Measurements from ENCODE around the gene MLKL. TPM values are rescaled to one million over a fixed set of nuclear protein-coding genes. Genes with fewer than 3 reads are reported as not detected.
A peak's percentile ranks its signal among the peaks of the same experiment; 100 is the strongest.

Gene MLKL
- total and polyA plus RNA-seq, 2 of the 13 experiments (the other 11 are each of a cell fraction or from before 2014, with no cell fraction given), result 6.4 to 10.7 TPM

DNA sequence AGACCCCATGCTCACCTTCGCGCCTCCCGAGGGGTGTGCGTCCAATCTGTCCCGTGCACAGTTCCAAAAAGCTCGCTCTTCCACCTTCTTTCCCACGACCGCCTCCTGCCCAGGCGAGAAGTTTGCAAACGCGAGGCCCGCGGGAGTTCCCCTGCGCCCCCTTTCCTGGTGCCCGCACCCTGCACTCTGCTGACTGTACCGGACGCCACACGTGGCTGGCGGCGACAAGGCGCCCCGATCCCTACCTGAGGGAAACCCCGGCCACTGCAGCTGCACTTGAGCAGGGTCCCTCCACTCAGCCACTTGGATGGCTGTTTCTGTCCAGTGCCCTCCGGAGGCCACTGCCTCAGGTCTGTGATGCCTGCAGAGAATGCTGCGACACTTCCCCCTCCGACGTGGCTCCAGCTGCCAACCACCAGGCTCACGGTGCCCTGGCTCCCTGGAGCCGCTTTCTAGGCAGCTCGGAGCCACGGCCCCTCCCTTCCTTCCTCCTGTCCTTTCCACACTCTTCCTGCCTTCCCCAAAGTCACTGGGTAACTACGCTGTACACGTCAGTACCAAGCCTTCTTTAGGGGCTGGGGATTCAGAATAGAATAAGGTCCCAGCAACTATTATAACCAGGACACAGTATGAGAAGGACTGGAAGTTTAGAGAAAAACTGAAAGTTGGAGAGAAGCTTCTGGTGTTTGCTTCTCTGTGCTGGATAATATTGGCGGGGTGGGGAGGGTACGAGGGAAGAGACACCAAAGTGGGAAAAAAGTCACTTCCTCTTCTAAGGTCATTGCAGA is at the start of gene MLKL (continued):
- TF ChIP-seq CEBPZ (IDR thresholded peaks at IDR 0.05; ENCODE audit: low read length) (no peak), IKZF4 (CRISPR knock-in tag; IDR thresholded peaks at IDR 0.05; ENCODE audit: borderline replicate concordance, low read depth, not compliant biosample characterization) (no peak), ZNF331 (CRISPR knock-in tag; IDR thresholded peaks at IDR 0.05) (peak; percentile 48; the same call in 1 of the 2 replicates), GABPA (IDR thresholded peaks at IDR 0.05; ENCODE audit: low read depth, low read length) (no peak), GABPA (CRISPR knock-in tag; IDR thresholded peaks at IDR 0.05; ENCODE audit: low read depth) (peak; percentile 16), PHB2 (IDR thresholded peaks at IDR 0.05; ENCODE audit: partially characterized antibody) (no peak), CTCF (CRISPR knock-in tag; IDR thresholded peaks at IDR 0.05) (peak; percentile 54), ZFYVE20 (CRISPR knock-in tag; IDR thresholded peaks at IDR 0.05; ENCODE audit: borderline replicate concordance, low read depth) (no peak), LCORL (IDR thresholded peaks at IDR 0.05) (no peak), LCORL (CRISPR knock-in tag; IDR thresholded peaks at IDR 0.05) (peak; percentile 84; the same call in 1 of the 2 replicates), GABPB1 (CRISPR knock-in tag; IDR thresholded peaks at IDR 0.05) (peak; percentile 81)

All from HepG2 (cell line).